ENCODE measurements around the gene SPECC1L. TPM values are rescaled to one million over a fixed set of nuclear protein-coding genes. Genes with fewer than 3 reads are reported as not detected.

SPECC1L gene
- total RNA-seq, 2 donors from 2014 or later, result 86.3 to 87.5 TPM

- no peak for ATAC-seq
- intact Hi-C loops (cut with DNase I, micrococcal nuclease), result no loop called here
- DNase-seq, result no peak
Measured at GRCh38 chr22:24440270-24440717, 169.7 kb downstream of the SPECC1L start.

GRCh38 chr22:24440718-24441405 is 170.2 kb downstream of the SPECC1L start:
- ATAC-seq (no peak), DNase-seq (no peak)
- intact Hi-C loops (cut with DNase I, micrococcal nuclease), result no loop called here

GRCh38 chr22:24441406-24442351 is 171.0 kb downstream of the SPECC1L start:
- ATAC-seq, result no peak

GRCh38 chr22:24442352-24442744 is 171.7 kb downstream of the SPECC1L start:
- DNase-seq (no peak), ATAC-seq (no peak)
- intact Hi-C loops (cut with DNase I, micrococcal nuclease), result no loop called here

More at GRCh38 chr22:24441406-24442351, 171.0 kb downstream of the SPECC1L start:
- no peak for DNase-seq
- intact Hi-C loops (cut with DNase I, micrococcal nuclease), result no loop called here

GRCh38 chr22:24443668-24444067 is 173.0 kb downstream of the SPECC1L start:
- intact Hi-C loops (cut with DNase I, micrococcal nuclease), result no loop called here
- ATAC-seq, result no peak

GRCh38 chr22:24444251-24444650 is 173.6 kb downstream of the SPECC1L start:
- ATAC-seq (no peak), DNase-seq (no peak)
- intact Hi-C loops (cut with DNase I, micrococcal nuclease), result no loop called here

More at GRCh38 chr22:24443668-24444067, 173.0 kb downstream of the SPECC1L start:
- DNase-seq, result no peak

GRCh38 chr22:24444729-24445466 is 174.3 kb downstream of the SPECC1L start:
- DNase-seq (no peak), ATAC-seq (no peak)
- intact Hi-C loops (cut with DNase I, micrococcal nuclease), result no loop called here

GRCh38 chr22:24445481-24446259 is 175.0 kb downstream of the SPECC1L start:
- no peak for DNase-seq
- intact Hi-C loops (cut with DNase I, micrococcal nuclease), result no loop called here
- no peak for ATAC-seq

GRCh38 chr22:24446260-24446611 is 175.6 kb downstream of the SPECC1L start:
- ATAC-seq (no peak), DNase-seq (no peak)
- intact Hi-C loops (cut with DNase I, micrococcal nuclease), result no loop called here

- ATAC-seq (no peak), DNase-seq (no peak)
- intact Hi-C loops (cut with DNase I, micrococcal nuclease), result no loop called here
Measured at GRCh38 chr22:24450610-24451009, 180.0 kb downstream of the SPECC1L start.

- ATAC-seq, result no peak
- DNase-seq, result no peak
- intact Hi-C loops (cut with DNase I, micrococcal nuclease), result no loop called here
Measured at GRCh38 chr22:24451162-24451561, 180.5 kb downstream of the SPECC1L start.

- intact Hi-C loops (cut with DNase I, micrococcal nuclease), result no loop called here
- no peak for ATAC-seq
- no peak for DNase-seq
Measured at GRCh38 chr22:24453853-24454252, 183.2 kb downstream of the SPECC1L start.

- ATAC-seq (no peak), DNase-seq (no peak)
Measured at GRCh38 chr22:24455039-24455438, 184.4 kb downstream of the SPECC1L start.

GRCh38 chr22:24455751-24456426 is 185.3 kb downstream of the SPECC1L start:
- no peak for DNase-seq
- intact Hi-C loops (cut with DNase I, micrococcal nuclease), result no loop called here
- no peak for ATAC-seq

More at GRCh38 chr22:24455039-24455438, 184.4 kb downstream of the SPECC1L start:
- intact Hi-C loops (cut with DNase I, micrococcal nuclease), result no loop called here

GRCh38 chr22:24457894-24458420 is 187.3 kb downstream of the SPECC1L start:
- no peak for ATAC-seq
- no peak for DNase-seq
- intact Hi-C loops (cut with DNase I, micrococcal nuclease), result no loop called here

GRCh38 chr22:24459911-24460310 is 189.3 kb downstream of the SPECC1L start:
- intact Hi-C loops (cut with DNase I, micrococcal nuclease), result no loop called here
- no peak for DNase-seq
- no peak for ATAC-seq

- DNase-seq (no peak), ATAC-seq (no peak)
- intact Hi-C loops (cut with DNase I, micrococcal nuclease), result no loop called here
Measured at GRCh38 chr22:24460418-24461089, 189.9 kb downstream of the SPECC1L start.
